Ishikawa (cell line): ENCODE data around the gene HS6ST1.

Experiments used
- CEBPB ChIP-seq: IDR thresholded peaks from 2 replicates; pipeline ENCODE4 v1.6.1; 2012
- EP300 ChIP-seq: IDR thresholded peaks from 2 replicates; pipeline ENCODE4 v1.6.1; 2012; ENCODE audit warnings: borderline replicate concordance
- FOXM1 ChIP-seq: IDR thresholded peaks from 2 replicates; pipeline ENCODE4 v1.6.1; 2012; ENCODE audit warnings: low read depth, borderline replicate concordance
- MAX ChIP-seq: IDR thresholded peaks from 2 replicates; pipeline ENCODE4 v1.6.1; 2012
- RAD21 ChIP-seq: IDR thresholded peaks from 2 replicates; pipeline ENCODE4 v1.6.1; 2012; ENCODE audit warnings: low read depth
- YY1 ChIP-seq: IDR thresholded peaks from 2 replicates; pipeline ENCODE4 v1.6.1; 2012; ENCODE audit warnings: low read depth

GRCh38 chr2:128356127-128356526 lies 37.5 kb upstream of the HS6ST1 start:
- TF ChIP-seq MAX, result no peak
- TF ChIP-seq RAD21, result no peak
- no peak for TF ChIP-seq FOXM1
- no peak for TF ChIP-seq EP300
- no peak for TF ChIP-seq YY1
- no peak for TF ChIP-seq CEBPB
